PC-9 (cell line): ENCODE data around the gene TPM3. TPM values are rescaled to one million over a fixed set of nuclear protein-coding genes. Genes with fewer than 3 reads are reported as not detected.
"Not testable (repeated sequence)": the region's sequence is repeated elsewhere in the genome, so short reads cannot be mapped to it uniquely, and the experiment has no call there.

Experiments
- BruUV-seq: library from RNA; stranded (reverse); fragments of 400-500 nt; replicated peaks from 2 replicates; lab custom pipeline; 2021; lab: Mats Ljungman, UMichigan
- CTCF ChIA-PET: fragments of 300-600 bp; sonication (Branson Sonifier 250); formaldehyde crosslinking; loops from one replicate; lab custom pipeline; 2022; ENCODE audit warnings: antibody characterized with exemption; lab: Charles Lee
- POLR2A ChIA-PET: fragments of 300-600 bp; sonication (Branson Sonifier 250); formaldehyde crosslinking; loops from one replicate; lab custom pipeline; 2022; ENCODE audit warnings: antibody characterized with exemption; ENCODE audit not compliant: unreplicated experiment; lab: Charles Lee
- DNase-seq, 2 experiments: peaks; one replicate each; pipeline versions ENCODE4 v3.0.0 to v3.0.0-alpha.2; 2015 to 2022; ENCODE audit warnings: mixed read lengths in 1 of 2
- H2AFZ ChIP-seq: fragments of 200-600 bp; sonication (generic); 2 replicates; pipeline ENCODE4 v1.8.1; 2017; ENCODE audit warnings: antibody characterized with exemption
- H3F3A ChIP-seq: fragments of 200-600 bp; sonication (generic); 2 replicates; pipeline ENCODE4 v1.8.1; 2017; ENCODE audit warnings: antibody characterized with exemption, mild to moderate bottlenecking, low read depth; ENCODE audit not compliant: insufficient read depth
- H3K27ac ChIP-seq: fragments of 200-600 bp; sonication (generic); 2 replicates; pipeline ENCODE4 v1.6.1; 2016; ENCODE audit warnings: mixed run types
- H3K27me3 ChIP-seq: fragments of 200-600 bp; sonication (generic); 2 replicates; pipeline ENCODE4 v1.6.1; 2016; ENCODE audit warnings: low read depth, mixed run types; ENCODE audit not compliant: insufficient read depth
- H3K36me3 ChIP-seq: fragments of 200-600 bp; sonication (generic); 2 replicates; pipeline ENCODE4 v1.6.1; 2016; ENCODE audit warnings: low read depth, mixed run types
- H3K4me1 ChIP-seq: fragments of 200-600 bp; sonication (generic); replicated peaks from 2 replicates; pipeline ENCODE4 v1.6.1; 2016; ENCODE audit warnings: mixed run types; ENCODE audit not compliant: insufficient read depth
- H3K4me2 ChIP-seq: fragments of 200-600 bp; sonication (generic); 2 replicates; pipeline ENCODE4 v1.6.1; 2017; ENCODE audit warnings: mixed run types
- H3K4me3 ChIP-seq: fragments of 200-600 bp; sonication (generic); 2 replicates; pipeline ENCODE4 v1.6.1; 2016; ENCODE audit warnings: mixed run types
- H3K79me2 ChIP-seq: fragments of 200-600 bp; sonication (generic); 2 replicates; pipeline ENCODE4 v1.6.1; 2017; ENCODE audit warnings: low read depth, mixed run types
- H3K9me2 ChIP-seq: fragments of 200-600 bp; sonication (generic); 2 replicates; pipeline ENCODE4 v1.8.1; 2017; ENCODE audit warnings: mild to moderate bottlenecking; ENCODE audit not compliant: insufficient read depth
- H3K9me3 ChIP-seq: fragments of 200-600 bp; sonication (generic); 2 replicates; pipeline ENCODE4 v1.8.1; 2016; ENCODE audit warnings: low read depth; ENCODE audit not compliant: insufficient read depth
- H4K20me1 ChIP-seq: fragments of 200-600 bp; sonication (generic); 2 replicates; pipeline ENCODE4 v1.8.1; 2017; ENCODE audit not compliant: insufficient read depth
- EZH2 ChIP-seq: fragments of 200-600 bp; sonication (generic); IDR thresholded peaks from 2 replicates; pipeline ENCODE4 v1.8.0; 2017; ENCODE audit warnings: antibody characterized with exemption, low read depth
- intact Hi-C: fragments of 100-400 bp; cut with micrococcal nuclease; formaldehyde crosslinking; loops from one replicate; pipeline ENCODE4 v1.10.0; 2022; ENCODE audit not compliant: unreplicated experiment
- total RNA-seq: library from RNA; stranded (reverse); gene quantifications from 2 replicates; pipeline ENCODE4 v1.2.3, GENCODE V29; 2021
- TF ChIP-seq, protein P1 (sequence below): fragments of 200-600 bp; sonication (generic); conservative IDR thresholded peaks from 2 replicates; pipeline ENCODE4 v1.6.1; 2017; ENCODE audit warnings: mixed run types, antibody characterized with exemption, mild to moderate bottlenecking, moderate library complexity

TPM3 gene
- total RNA-seq, 1 experiment from 2014 or later: 491 TPM

DNA sequence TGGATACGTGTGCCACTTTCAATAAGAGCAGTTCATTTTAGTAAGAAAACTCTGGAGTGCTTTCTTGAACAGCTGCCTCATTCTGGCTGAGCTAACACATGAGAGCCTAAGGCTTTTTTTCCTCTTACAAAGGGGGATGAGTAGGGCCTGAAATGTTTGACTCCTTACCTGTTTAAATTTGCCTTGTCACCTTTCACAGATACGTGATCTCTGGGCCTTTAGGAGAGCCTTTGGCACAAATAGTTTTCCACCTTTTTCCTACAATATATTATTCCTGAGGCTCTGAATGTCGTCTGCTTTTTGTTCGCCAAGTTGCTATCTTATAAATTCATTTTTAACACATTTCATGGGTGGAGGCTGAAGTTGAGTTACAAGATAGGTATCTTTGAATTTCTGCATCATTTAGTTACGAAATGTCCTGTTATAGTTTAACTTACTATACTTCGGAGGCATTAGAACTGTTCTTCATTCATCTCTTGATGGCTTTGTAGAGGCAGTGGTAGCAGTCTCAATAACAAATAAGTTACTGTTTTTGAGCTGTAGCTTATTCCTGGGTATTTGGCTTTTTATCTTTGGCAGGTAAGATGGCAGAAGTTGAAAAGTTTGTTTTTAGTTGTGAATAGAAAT is 46.1 kb upstream of the TPM3 start:
- TF ChIP-seq, protein P1, sequence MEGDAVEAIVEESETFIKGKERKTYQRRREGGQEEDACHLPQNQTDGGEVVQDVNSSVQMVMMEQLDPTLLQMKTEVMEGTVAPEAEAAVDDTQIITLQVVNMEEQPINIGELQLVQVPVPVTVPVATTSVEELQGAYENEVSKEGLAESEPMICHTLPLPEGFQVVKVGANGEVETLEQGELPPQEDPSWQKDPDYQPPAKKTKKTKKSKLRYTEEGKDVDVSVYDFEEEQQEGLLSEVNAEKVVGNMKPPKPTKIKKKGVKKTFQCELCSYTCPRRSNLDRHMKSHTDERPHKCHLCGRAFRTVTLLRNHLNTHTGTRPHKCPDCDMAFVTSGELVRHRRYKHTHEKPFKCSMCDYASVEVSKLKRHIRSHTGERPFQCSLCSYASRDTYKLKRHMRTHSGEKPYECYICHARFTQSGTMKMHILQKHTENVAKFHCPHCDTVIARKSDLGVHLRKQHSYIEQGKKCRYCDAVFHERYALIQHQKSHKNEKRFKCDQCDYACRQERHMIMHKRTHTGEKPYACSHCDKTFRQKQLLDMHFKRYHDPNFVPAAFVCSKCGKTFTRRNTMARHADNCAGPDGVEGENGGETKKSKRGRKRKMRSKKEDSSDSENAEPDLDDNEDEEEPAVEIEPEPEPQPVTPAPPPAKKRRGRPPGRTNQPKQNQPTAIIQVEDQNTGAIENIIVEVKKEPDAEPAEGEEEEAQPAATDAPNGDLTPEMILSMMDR: no peak
- TF ChIP-seq EZH2: no peak
- Histone ChIP-seq H3K27me3 (no peaks in the 10 kb centered on the region), H3K4me2 (no peak overlapping the region), H2AFZ (no peak overlapping the region), H3K4me3 (no peak overlapping the region), H4K20me1 (peaks cover 51% of the 10 kb centered on the region), H3K36me3 (peaks cover 71% of the 10 kb centered on the region), H3F3A (peaks cover 35% of the 10 kb centered on the region), H3K4me1 (no peaks in the 10 kb centered on the region), H3K9me3 (no peaks in the 10 kb centered on the region), H3K79me2 (peaks cover 40% of the 10 kb centered on the region), H3K9me2 (no peaks in the 10 kb centered on the region), H3K27ac (no peak overlapping the region)
- POLR2A ChIA-PET: no interaction called here
- no peak for DNase-seq
- CTCF ChIA-PET: no interaction called here
- BruUV-seq: no TSS peak
- intact Hi-C loops: no loop called here

DNA sequence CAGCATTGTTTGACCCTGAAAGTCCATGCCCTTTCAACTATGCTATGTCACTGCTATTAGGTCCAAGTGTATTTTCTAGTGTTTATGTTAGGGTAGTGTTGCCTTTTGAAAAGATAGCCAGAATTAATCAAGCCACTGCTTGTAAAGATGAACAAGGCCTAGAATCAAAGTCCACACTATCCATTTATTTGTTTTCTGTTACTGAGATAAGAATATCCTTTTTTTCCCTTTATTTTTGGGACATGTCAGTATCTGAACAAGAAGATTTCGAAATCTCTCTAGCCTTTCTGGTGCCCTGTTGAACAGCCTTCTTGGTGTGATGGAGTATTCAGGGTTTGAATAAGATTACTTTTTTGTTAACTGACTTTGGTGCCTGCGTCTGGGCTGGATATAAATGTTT is 45.5 kb upstream of the TPM3 start:
- Histone ChIP-seq H2AFZ (no peak overlapping the region), H3K9me3 (no peaks in the 10 kb centered on the region), H3K9me2 (no peaks in the 10 kb centered on the region), H3K27ac (no peak overlapping the region), H3K4me3 (no peak overlapping the region), H3K4me2 (no peak overlapping the region), H3K27me3 (no peaks in the 10 kb centered on the region), H4K20me1 (peaks cover 52% of the 10 kb centered on the region), H3K36me3 (peaks cover 65% of the 10 kb centered on the region), H3F3A (peaks cover 30% of the 10 kb centered on the region), H3K4me1 (no peaks in the 10 kb centered on the region), H3K79me2 (peaks cover 40% of the 10 kb centered on the region)
- ChIA-PET POLR2A (no interaction called here), CTCF (no interaction called here)
- intact Hi-C loops: no loop called here
- TF ChIP-seq, protein P1: no peak
- TF ChIP-seq EZH2: no peak
- BruUV-seq: no TSS peak
- no peak for DNase-seq

DNA sequence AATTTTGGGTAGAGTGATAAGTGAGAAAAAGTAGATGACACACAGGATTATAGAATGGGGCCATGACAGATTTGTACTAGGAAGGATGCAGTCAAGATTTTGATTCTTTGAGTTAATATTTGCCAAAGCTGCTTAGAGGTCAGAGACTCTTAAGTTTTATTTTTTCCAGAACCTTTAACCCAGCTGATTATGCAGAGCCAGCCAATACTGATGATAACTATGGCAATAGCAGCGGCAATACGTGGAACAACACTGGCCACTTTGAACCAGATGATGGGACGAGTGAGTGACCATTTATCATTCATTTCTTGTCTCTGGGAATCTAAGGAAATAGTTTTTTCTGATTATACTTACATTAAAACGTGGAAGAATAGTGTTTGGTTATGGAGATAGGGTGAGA is 45.0 kb upstream of the TPM3 start:
- Histone ChIP-seq H3K4me1 (no peaks in the 10 kb centered on the region), H3K79me2 (peaks cover 40% of the 10 kb centered on the region), H3K9me3 (no peaks in the 10 kb centered on the region), H4K20me1 (peaks cover 49% of the 10 kb centered on the region), H3K9me2 (no peaks in the 10 kb centered on the region), H3K4me2 (no peak overlapping the region), H3K27me3 (no peaks in the 10 kb centered on the region), H3F3A (peaks cover 30% of the 10 kb centered on the region), H3K27ac (no peak overlapping the region), H2AFZ (no peak overlapping the region), H3K36me3 (peaks cover 60% of the 10 kb centered on the region), H3K4me3 (no peak overlapping the region)
- intact Hi-C loops: no loop called here
- CTCF ChIA-PET: no interaction called here
- DNase-seq: no peak
- BruUV-seq: no TSS peak
- TF ChIP-seq, protein P1: no peak
- no peak for TF ChIP-seq EZH2
- POLR2A ChIA-PET: no interaction called here

DNA sequence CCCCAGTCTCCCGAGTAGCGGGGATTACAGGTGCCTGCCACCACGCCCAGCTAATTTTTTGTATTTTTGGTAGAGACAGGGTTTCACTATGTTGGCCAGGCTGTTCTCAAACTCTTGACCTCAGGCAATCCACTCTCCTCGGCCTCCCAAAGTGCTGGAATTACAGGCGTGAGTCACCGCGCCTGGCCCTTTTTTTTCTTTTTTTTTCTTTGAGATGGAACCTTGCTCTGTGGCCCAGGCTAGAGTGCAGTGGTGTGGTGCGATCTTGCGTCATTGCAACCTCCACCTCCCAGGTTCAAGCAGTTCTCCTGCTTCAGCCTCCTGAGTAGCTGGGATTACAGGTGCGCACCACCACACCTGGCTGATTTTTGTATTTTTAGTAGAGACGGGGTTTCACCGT is 41.2 kb upstream of the TPM3 start:
- H3K27ac ChIP-seq, intact Hi-C loops, H3K9me3 ChIP-seq, H3K4me3 ChIP-seq, H3K4me2 ChIP-seq, DNase-seq, H3K9me2 ChIP-seq, BruUV-seq, H3K4me1 ChIP-seq, H3K27me3 ChIP-seq, H2AFZ ChIP-seq: not testable (repeated sequence)
- H3K79me2 ChIP-seq: peaks cover 37% of the 10 kb centered on the region
- H3F3A ChIP-seq: peaks cover 26% of the 10 kb centered on the region; the same call in 1 of the 2 replicates
- H3K36me3 ChIP-seq: peaks cover 56% of the 10 kb centered on the region
- ChIA-PET POLR2A (interaction anchor here (0.6 kb wide), 1 partner anchor 55 kb away, joined by 5 read pairs; no protein-coding TSS in a partner anchor), CTCF (interaction anchor here (0.6 kb wide), 1 partner anchor 28 kb away, joined by 14 read pairs; no protein-coding TSS in a partner anchor)
- H4K20me1 ChIP-seq: peaks cover 36% of the 10 kb centered on the region

DNA sequence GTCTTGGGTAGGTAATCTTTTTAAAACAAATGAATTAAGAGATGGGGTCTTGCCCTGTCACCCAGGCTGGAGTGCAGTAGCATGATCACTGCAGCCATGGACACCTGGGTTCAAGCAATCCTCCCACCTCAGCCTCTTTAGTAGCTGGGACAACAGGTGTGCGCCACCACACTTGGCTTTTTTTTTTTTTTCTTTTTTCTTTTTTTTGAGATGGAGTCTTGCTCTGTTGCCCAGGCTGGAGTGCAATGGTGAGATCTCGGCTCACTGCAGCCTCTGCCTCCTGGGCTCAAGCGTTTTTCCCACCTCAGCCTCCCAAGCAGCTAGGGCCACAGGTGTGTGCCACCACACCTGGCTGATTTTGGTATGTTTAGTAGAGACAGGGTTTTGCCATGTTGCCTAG is 39.2 kb upstream of the TPM3 start:
- H2AFZ ChIP-seq, H3K4me2 ChIP-seq, H3K9me2 ChIP-seq, intact Hi-C loops, H3K4me1 ChIP-seq, DNase-seq, BruUV-seq, CTCF ChIA-PET, H3K9me3 ChIP-seq, H3F3A ChIP-seq, H3K4me3 ChIP-seq, H3K27ac ChIP-seq, H3K27me3 ChIP-seq: not testable (repeated sequence)
- POLR2A ChIA-PET: interaction anchor here (0.7 kb wide), 1 partner anchor 15 kb away, joined by 3 read pairs; no protein-coding TSS in a partner anchor
- peaks cover 42% of the 10 kb centered on the region for H4K20me1 ChIP-seq
- H3K36me3 ChIP-seq: peaks cover 61% of the 10 kb centered on the region
- H3K79me2 ChIP-seq: peaks cover 44% of the 10 kb centered on the region
